WERI-Rb-1 (cell line): ENCODE data around the gene MYO18B.

Experiments
- DNase-seq: peaks from one replicate; pipeline ENCODE4 v3.0.0-alpha.2; 2020
- H3K27ac ChIP-seq: fragments of 250-450 bp; sonication (Bioruptor Pico); 2 replicates; pipeline ENCODE4 v1.5.1; 2020; ENCODE audit warnings: mild to moderate bottlenecking, moderate library complexity
- H3K27me3 ChIP-seq: fragments of 250-450 bp; sonication (Bioruptor Pico); 2 replicates; pipeline ENCODE4 v1.5.1; 2021; ENCODE audit warnings: mild to moderate bottlenecking, low read depth, moderate library complexity; ENCODE audit not compliant: insufficient read depth, severe bottlenecking
- H3K36me3 ChIP-seq: fragments of 250-450 bp; sonication (Bioruptor Pico); 2 replicates; pipeline ENCODE4 v1.5.1; 2020; ENCODE audit warnings: mild to moderate bottlenecking, moderate library complexity
- H3K4me3 ChIP-seq: 2 replicates; pipeline ENCODE4 v1.5.1; 2011; ENCODE audit warnings: low read depth, mild to moderate bottlenecking, control low read depth, low read length
- H3K9me3 ChIP-seq: fragments of 250-450 bp; sonication (Bioruptor Pico); 2 replicates; pipeline ENCODE4 v1.5.1; 2021; ENCODE audit warnings: mild to moderate bottlenecking, moderate library complexity; ENCODE audit not compliant: severe bottlenecking
- CTCF ChIP-seq: IDR thresholded peaks from 2 replicates; pipeline ENCODE4 v1.5.1; 2011; ENCODE audit warnings: low read depth, mild to moderate bottlenecking, control low read depth, inconsistent platforms, low read length

MYO18B gene

DNA sequence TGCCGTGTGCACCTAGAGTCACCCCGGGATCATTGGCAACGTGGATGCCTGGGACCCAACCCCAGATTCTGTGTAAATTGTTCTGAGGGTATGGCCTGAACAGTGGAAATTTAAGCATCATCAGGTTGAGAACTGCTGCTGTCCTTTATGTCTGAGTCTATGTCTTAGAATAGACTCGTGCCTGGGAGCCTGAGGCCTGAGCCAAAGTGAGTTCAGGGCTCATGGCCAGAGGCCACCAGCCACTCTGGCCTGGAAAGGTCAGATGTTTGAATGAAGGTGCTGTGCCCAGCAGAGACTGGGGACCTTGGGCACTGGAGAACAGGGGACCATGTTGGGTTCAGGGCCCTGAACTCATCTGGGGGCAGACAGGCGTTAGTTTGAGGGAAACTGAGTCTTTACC, 91.1 kb downstream of the MYO18B start:
- H3K36me3 ChIP-seq: no peaks in the 10 kb centered on the region
- peaks cover 3% of the 10 kb centered on the region for H3K9me3 ChIP-seq
- H3K27me3 ChIP-seq: no peaks in the 10 kb centered on the region
- H3K4me3 ChIP-seq: no peak overlapping the region
- no peak overlapping the region for H3K27ac ChIP-seq
- DNase-seq: no peak
- no peak for TF ChIP-seq CTCF

DNA sequence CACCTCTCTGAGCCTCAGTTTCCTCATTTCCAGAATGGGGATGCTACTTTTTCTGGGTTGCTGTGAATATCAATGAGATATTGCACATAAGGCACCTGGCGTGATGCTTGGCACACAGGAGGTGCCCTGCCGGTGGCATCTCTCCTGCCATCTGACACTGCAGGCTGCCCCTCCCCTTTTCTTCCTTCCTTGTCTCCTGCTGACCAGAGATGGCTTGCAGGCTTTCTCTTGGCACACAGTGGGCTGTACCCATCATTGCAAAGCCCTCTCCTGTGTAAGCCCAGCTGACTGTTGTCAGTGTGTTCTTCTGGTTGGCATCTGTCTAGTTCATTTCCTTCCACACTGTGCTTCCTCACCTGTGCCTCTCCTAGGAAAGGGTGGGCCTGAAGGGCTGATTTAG, 91.7 kb downstream of the MYO18B start:
- DNase-seq: no peak
- no peaks in the 10 kb centered on the region for H3K27me3 ChIP-seq
- no peak overlapping the region for H3K4me3 ChIP-seq
- no peak overlapping the region for H3K27ac ChIP-seq
- peaks cover 3% of the 10 kb centered on the region for H3K9me3 ChIP-seq
- H3K36me3 ChIP-seq: no peaks in the 10 kb centered on the region
- no peak for TF ChIP-seq CTCF

DNA sequence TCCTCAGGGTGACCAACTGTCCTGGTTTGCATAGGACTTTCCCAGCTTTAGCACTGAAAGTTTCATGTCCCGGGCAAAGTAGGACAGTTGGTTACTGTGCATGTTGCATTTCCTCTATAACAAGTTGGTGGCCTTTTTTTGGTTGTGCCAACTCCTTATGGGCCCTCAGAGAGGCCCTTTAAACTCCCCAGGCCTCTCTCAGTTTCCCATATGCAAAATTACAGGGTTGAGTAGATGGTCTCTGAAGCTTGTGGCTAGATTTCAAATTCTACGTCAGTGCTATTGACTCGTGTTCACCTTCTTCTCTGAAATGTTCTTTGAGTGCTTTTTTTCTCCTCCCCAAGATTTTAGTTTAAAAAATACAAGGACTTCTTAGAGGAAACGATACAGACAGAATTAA, 92.5 kb downstream of the MYO18B start:
- H3K9me3 ChIP-seq: peaks cover 3% of the 10 kb centered on the region
- H3K27ac ChIP-seq: no peak overlapping the region
- DNase-seq: no peak
- no peaks in the 10 kb centered on the region for H3K27me3 ChIP-seq
- no peaks in the 10 kb centered on the region for H3K36me3 ChIP-seq
- no peak for TF ChIP-seq CTCF
- no peak overlapping the region for H3K4me3 ChIP-seq

- Histone ChIP-seq H3K9me3 (no peaks in the 10 kb centered on the region), H3K36me3 (no peaks in the 10 kb centered on the region), H3K27ac (no peak overlapping the region), H3K4me3 (no peak overlapping the region), H3K27me3 (no peaks in the 10 kb centered on the region)
- no peak for TF ChIP-seq CTCF
- DNase-seq: no peak
These were observed 93.4 kb downstream of the MYO18B start for GRCh38 chr22:25835348-25835747.

- DNase-seq: no peak
- TF ChIP-seq CTCF: no peak
- Histone ChIP-seq H3K27me3 (no peaks in the 10 kb centered on the region), H3K9me3 (no peaks in the 10 kb centered on the region), H3K27ac (no peak overlapping the region), H3K4me3 (no peak overlapping the region), H3K36me3 (no peaks in the 10 kb centered on the region)
These were observed 95.4 kb downstream of the MYO18B start for GRCh38 chr22:25837288-25837900.
